Thoracic aorta (tissue), 2 donors: ENCODE results near the gene SPTBN4. TPM values are rescaled to one million over a fixed set of nuclear protein-coding genes. Genes with fewer than 3 reads are reported as not detected.

Experiments
- ATAC-seq: fragments of 150-250 bp; one replicate; pipeline ENCODE4 v1.8.0; 2017; ENCODE audit warnings: low read depth; ENCODE audit not compliant: insufficient number of reproducible peaks, low FRiP score
- DNase-seq: peaks from one replicate; pipeline ENCODE4 v3.0.0-alpha.2; 2020; ENCODE audit warnings: low spot score
- H3K27ac ChIP-seq, 2 donors: fragments of 200-600 bp; sonication (generic); 1 replicate in 1 of 2; 2 replicates in 1 of 2; pipeline ENCODE4 v1.5.1; 2016; ENCODE audit warnings: mild to moderate bottlenecking in 2 of 2, moderate library complexity in 2 of 2
- H3K27me3 ChIP-seq: fragments of 200-600 bp; sonication (generic); replicated peaks from 2 replicates; pipeline ENCODE4 v1.6.0; 2016; ENCODE audit warnings: mild to moderate bottlenecking; ENCODE audit not compliant: insufficient read depth
- H3K36me3 ChIP-seq: fragments of 200-600 bp; sonication (generic); one replicate; pipeline ENCODE4 v1.5.1; 2016
- H3K4me1 ChIP-seq, 2 donors: fragments of 200-600 bp; sonication (generic); 1 replicate in 1 of 2; 2 replicates in 1 of 2; pipeline versions ENCODE4 v1.5.1 to v1.6.0; 2016; ENCODE audit warnings: low read depth in 2 of 2, mild to moderate bottlenecking in 1 of 2; ENCODE audit not compliant: control insufficient read depth in 1 of 2
- H3K4me3 ChIP-seq: fragments of 200-600 bp; sonication (generic); 2 replicates; pipeline ENCODE4 v1.5.1; 2016; ENCODE audit warnings: mild to moderate bottlenecking
- H3K9me3 ChIP-seq: fragments of 200-600 bp; sonication (generic); 2 replicates; pipeline ENCODE4 v1.5.1; 2016
- total RNA-seq, 2 donors: library from RNA; depleted of rRNA; stranded (reverse); fragments of >200 nt; gene quantifications; one replicate each; pipeline versions ENCODE4 v1.1.0 to v1.2.3, GENCODE V29; 2016
- TF ChIP-seq, protein P1 (sequence below): fragments of 200-600 bp; sonication (generic); IDR thresholded peaks from one replicate; pipeline ENCODE4 v1.5.1; 2019; ENCODE audit warnings: antibody characterized with exemption

Gene SPTBN4
- total RNA-seq, 2 donors from 2014 or later: 2.0 to 7.0 TPM

DNA sequence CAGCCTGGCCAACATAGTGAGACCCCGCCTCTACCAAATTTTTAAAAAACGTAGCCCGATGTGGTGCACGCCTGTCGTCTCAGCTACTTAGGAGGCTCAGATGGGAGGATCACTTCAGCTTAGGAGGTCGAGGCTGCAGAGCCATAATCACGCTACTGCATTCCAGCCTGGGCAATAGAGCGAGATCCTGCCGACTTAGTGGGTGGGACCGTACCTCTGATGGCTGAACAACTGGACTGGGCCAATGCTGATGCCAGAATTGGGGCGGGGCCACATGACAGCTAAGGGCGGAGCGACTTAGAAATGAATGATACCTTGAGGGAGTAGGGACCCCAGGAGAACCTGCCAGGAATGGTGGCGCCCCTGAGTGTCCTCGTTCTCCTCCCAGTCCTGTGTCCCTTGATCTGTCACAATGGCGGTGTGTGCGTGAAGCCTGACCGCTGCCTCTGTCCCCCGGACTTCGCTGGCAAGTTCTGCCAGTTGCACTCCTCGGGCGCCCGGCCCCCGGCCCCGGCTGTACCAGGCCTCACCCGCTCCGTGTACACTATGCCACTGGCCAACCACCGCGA lies 137.9 kb downstream of the SPTBN4 start:
- Histone ChIP-seq H3K9me3 (no peaks in the 10 kb centered on the region), H3K4me1 (peaks cover 30 to 51% of the 10 kb centered on the region in 2 donors), H3K4me3 (peak overlapping the region; percentile 91), H3K36me3 (no peaks in the 10 kb centered on the region), H3K27me3 (no peaks in the 10 kb centered on the region), H3K27ac (peak overlapping the region; percentile 47 to 97)
- no peak for ATAC-seq
- TF ChIP-seq, protein P1, sequence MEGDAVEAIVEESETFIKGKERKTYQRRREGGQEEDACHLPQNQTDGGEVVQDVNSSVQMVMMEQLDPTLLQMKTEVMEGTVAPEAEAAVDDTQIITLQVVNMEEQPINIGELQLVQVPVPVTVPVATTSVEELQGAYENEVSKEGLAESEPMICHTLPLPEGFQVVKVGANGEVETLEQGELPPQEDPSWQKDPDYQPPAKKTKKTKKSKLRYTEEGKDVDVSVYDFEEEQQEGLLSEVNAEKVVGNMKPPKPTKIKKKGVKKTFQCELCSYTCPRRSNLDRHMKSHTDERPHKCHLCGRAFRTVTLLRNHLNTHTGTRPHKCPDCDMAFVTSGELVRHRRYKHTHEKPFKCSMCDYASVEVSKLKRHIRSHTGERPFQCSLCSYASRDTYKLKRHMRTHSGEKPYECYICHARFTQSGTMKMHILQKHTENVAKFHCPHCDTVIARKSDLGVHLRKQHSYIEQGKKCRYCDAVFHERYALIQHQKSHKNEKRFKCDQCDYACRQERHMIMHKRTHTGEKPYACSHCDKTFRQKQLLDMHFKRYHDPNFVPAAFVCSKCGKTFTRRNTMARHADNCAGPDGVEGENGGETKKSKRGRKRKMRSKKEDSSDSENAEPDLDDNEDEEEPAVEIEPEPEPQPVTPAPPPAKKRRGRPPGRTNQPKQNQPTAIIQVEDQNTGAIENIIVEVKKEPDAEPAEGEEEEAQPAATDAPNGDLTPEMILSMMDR: no peak
- no peak for DNase-seq

DNA sequence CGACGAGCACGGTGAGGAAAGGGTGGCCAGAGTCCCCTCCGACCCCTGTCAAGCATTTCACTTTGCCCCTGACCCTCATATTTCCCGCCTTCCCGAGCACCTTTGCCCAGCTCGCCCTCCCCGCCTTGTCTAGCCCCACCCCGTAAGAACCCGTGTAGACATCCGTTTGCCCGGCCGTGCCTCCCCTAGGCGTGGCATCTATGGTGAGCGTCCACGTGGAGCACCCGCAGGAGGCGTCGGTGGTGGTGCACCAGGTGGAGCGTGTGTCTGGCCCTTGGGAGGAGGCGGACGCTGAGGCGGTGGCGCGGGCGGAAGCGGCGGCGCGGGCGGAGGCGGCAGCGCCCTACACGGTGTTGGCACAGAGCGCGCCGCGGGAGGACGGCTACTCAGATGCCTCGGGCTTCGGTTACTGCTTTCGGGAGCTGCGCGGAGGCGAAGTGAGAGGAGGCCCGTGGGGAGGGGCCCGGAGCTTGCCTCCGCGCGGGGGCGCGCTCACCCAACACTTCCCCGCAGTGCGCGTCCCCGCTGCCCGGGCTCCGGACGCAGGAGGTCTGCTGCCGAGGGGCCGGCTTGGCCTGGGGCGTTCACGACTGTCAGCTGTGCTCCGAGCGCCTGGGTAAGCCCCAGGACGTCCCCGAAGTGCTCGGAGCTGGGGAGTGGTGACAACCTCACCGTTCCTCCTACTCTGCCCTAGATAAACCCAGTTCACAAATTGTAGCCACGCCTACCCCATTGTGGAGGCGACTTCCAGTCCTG lies 138.6 kb downstream of the SPTBN4 start:
- no peaks in the 10 kb centered on the region for H3K27me3 ChIP-seq
- peaks cover 26 to 50% of the 10 kb centered on the region in 2 donors for H3K4me1 ChIP-seq
- TF ChIP-seq, protein P1: no peak
- H3K9me3 ChIP-seq: no peaks in the 10 kb centered on the region
- H3K36me3 ChIP-seq: no peaks in the 10 kb centered on the region
- DNase-seq (no peak), ATAC-seq (no peak)
- peak overlapping the region; percentile 47 to 97 for H3K27ac ChIP-seq
- H3K4me3 ChIP-seq: peak overlapping the region; percentile 91

DNA sequence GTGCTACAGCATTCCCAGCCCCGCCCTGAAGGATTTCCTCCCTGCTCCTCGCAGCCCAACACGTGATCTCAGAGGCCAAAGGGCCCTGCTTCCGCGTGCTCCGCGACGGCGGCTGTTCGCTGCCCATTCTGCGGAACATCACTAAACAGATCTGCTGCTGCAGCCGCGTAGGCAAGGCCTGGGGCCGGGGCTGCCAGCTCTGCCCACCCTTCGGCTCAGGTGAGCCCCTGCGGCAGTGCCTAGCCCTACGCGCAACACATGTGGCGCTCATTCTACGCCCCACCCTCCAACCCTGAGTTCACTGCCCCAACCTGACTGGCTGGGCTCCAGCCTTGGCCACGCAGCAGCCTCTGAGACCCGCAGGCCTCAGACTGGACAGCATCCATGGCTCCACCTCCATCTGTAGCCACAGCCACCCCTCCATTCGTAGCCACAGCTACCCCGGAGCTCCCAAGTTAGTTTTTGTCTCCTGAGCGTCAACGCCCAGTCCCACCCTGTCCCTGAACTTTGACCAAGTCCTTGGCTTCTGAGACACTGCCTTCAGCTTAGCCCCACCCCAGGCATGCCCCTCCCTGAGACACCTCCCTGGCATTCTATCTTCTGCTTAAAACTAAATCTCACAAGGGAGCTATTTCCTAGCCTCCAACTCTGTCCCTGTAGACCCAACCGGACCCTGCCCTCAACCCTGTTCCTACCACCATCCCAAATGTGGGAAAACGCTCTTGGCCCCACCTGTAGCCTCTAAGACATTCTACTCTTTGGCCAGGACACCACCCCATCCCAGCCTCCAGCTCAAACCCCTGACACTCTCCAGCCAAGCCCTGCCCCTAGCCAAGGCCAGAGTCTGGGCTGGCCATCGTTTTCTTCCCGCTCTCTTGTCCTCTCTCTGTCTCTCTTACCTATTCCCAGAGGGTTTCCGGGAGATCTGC lies 140.8 kb downstream of the SPTBN4 start:
- Histone ChIP-seq H3K4me3 (no peak overlapping the region), H3K4me1 (peaks cover 17 to 53% of the 10 kb centered on the region in 2 donors), H3K36me3 (no peaks in the 10 kb centered on the region), H3K27me3 (no peaks in the 10 kb centered on the region), H3K9me3 (no peaks in the 10 kb centered on the region), H3K27ac (no peak overlapping the region)
- no peak for DNase-seq
- TF ChIP-seq, protein P1: no peak
- no peak for ATAC-seq

DNA sequence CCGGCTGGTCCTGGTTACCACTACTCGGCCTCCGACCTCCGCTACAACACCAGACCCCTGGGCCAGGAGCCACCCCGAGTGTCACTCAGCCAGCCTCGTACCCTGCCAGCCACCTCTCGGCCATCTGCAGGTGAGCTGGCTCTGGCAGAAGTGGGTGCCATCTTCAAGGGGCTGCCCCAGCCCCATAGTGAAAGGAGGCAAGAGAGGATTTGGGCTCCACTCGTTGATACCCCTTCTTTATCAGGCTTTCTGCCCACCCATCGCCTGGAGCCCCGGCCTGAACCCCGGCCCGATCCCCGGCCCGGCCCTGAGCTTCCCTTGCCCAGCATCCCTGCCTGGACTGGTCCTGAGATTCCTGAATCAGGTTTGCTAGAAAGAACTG lies 141.4 kb downstream of the SPTBN4 start:
- Histone ChIP-seq H3K4me1 (peaks cover 11 to 47% of the 10 kb centered on the region in 2 donors), H3K27ac (no peak overlapping the region)
- TF ChIP-seq, protein P1: no peak

DNA sequence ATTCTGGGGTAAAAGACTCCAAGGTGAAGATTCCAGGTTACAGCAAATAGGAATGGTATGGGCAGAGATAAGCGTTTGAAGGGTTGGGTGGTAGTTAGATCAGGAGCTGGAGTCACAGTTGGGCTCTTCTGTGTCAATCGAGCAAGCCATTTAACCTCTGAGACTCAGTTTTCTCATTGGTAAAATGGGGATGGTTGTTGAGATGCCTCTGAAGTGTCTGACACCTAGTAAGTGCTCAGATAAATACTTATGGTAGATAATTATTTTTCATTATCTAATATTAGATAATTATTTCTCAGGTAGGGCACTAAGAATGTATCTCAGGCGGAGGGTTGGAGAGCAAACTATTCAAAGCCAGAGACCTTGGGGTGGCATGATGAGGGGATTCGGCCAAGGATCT lies 142.2 kb downstream of the SPTBN4 start:
- Histone ChIP-seq H3K9me3 (no peaks in the 10 kb centered on the region), H3K27ac (no peak overlapping the region), H3K4me1 (peaks cover 10 to 45% of the 10 kb centered on the region in 2 donors), H3K36me3 (peaks cover 4% of the 10 kb centered on the region), H3K27me3 (no peaks in the 10 kb centered on the region), H3K4me3 (no peak overlapping the region)
- TF ChIP-seq, protein P1: no peak
- DNase-seq (no peak), ATAC-seq (no peak)

More for the DNA sequence above, 141.4 kb downstream of the SPTBN4 start:
- H3K4me3 ChIP-seq: no peak overlapping the region
- H3K27me3 ChIP-seq: no peaks in the 10 kb centered on the region
- DNase-seq (no peak), ATAC-seq (no peak)
- H3K9me3 ChIP-seq: no peaks in the 10 kb centered on the region
- H3K36me3 ChIP-seq: peaks cover 4% of the 10 kb centered on the region
